ENCODE results near the gene AHRR.
A peak's percentile ranks its signal among the peaks of the same experiment; 100 is the strongest.
"Not testable (repeated sequence)": the region's sequence is repeated elsewhere in the genome, so short reads cannot be mapped to it uniquely, and the experiment has no call there.

AHRR gene

GRCh38 chr5:306011-306805 is 15.3 kb upstream of the AHRR start:
- no peak for DNase-seq (ENCODE audit: low spot score)

GRCh38 chr5:307306-307705 is 14.2 kb upstream of the AHRR start:
- DNase-seq (ENCODE audit: low spot score), result no peak

- DNase-seq (ENCODE audit: low spot score), result no peak
These were observed 13.5 kb upstream of the AHRR start for GRCh38 chr5:307794-308579.

- DNase-seq (ENCODE audit: low spot score), result peak; percentile 81
These were observed 12.7 kb upstream of the AHRR start for GRCh38 chr5:308672-309271.

GRCh38 chr5:309831-310230 is 11.7 kb upstream of the AHRR start:
- not testable (repeated sequence) for DNase-seq (ENCODE audit: low spot score)

- no peak for DNase-seq (ENCODE audit: low spot score)
These were observed 11.0 kb upstream of the AHRR start for GRCh38 chr5:310516-310915.

- DNase-seq (ENCODE audit: low spot score), result no peak
These were observed 10.5 kb upstream of the AHRR start for GRCh38 chr5:310941-311434.

- no peak for DNase-seq (ENCODE audit: low spot score)
These were observed 9.6 kb upstream of the AHRR start for GRCh38 chr5:311963-312362.

GRCh38 chr5:312845-313244 is 8.7 kb upstream of the AHRR start:
- DNase-seq (ENCODE audit: low spot score), result no peak

- DNase-seq (ENCODE audit: low spot score), result no peak
These were observed 8.2 kb upstream of the AHRR start for GRCh38 chr5:313265-313664.

- no peak for DNase-seq (ENCODE audit: low spot score)
These were observed 7.6 kb upstream of the AHRR start for GRCh38 chr5:313806-314376.

GRCh38 chr5:314676-315487 is 6.6 kb upstream of the AHRR start:
- no peak for DNase-seq (ENCODE audit: low spot score)

GRCh38 chr5:315488-316209 is 5.9 kb upstream of the AHRR start:
- no peak for DNase-seq (ENCODE audit: low spot score)

- no peak for DNase-seq (ENCODE audit: low spot score)
These were observed 5.1 kb upstream of the AHRR start for GRCh38 chr5:316210-317085.

- no peak for DNase-seq (ENCODE audit: low spot score)
These were observed 4.3 kb upstream of the AHRR start for GRCh38 chr5:317086-317811.

GRCh38 chr5:318341-318897 is 3.1 kb upstream of the AHRR start:
- peak; percentile 92 for DNase-seq (ENCODE audit: low spot score)

- DNase-seq (ENCODE audit: low spot score), result no peak
These were observed 2.4 kb upstream of the AHRR start for GRCh38 chr5:318931-319601.

- DNase-seq (ENCODE audit: low spot score), result no peak
These were observed 837 bp upstream of the AHRR start for GRCh38 chr5:320524-321229.
